ENCODE measurements around the gene OLFM4.

DNA sequence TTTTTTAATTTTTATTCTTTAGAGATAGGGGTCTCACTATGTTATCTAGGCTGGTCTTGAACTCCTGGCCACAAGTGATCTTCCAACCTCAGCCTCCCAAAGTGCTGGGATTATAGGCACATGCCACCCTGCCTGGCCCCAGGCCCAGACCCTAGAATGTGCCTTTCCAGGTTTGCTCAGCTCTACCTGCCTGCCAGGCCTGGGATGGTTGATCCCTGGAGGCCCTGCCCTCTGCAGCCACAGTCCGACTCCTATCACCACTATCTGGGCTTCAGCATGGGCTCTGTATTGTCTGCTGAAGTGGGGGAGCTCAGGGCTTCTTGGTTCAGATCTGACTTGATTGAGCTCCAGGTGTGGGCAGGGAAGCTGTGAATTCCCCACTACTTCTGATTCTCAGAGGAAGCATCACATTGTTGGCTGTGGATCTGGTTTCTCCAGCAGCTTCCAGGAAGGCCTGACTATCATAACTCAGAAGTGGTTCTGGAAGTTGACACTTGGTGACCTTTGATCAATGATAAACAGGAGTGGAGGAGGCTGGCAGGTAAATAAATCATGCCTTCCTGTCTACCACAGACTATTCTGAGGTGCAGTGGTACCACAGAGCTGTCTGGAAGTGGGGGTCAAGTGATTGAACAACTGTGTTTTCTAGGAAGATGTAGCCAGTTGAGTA lies 71.9 kb downstream of the OLFM4 start:
- TF ChIP-seq ZNF510 (tag by site-specific recombination; IDR thresholded peaks at IDR 0.05; ENCODE audit: insufficient replicate concordance) (no peak), ZNF677 (tag by site-specific recombination; IDR thresholded peaks at IDR 0.05) (no peak)
- TF ChIP-seq, protein P1, sequence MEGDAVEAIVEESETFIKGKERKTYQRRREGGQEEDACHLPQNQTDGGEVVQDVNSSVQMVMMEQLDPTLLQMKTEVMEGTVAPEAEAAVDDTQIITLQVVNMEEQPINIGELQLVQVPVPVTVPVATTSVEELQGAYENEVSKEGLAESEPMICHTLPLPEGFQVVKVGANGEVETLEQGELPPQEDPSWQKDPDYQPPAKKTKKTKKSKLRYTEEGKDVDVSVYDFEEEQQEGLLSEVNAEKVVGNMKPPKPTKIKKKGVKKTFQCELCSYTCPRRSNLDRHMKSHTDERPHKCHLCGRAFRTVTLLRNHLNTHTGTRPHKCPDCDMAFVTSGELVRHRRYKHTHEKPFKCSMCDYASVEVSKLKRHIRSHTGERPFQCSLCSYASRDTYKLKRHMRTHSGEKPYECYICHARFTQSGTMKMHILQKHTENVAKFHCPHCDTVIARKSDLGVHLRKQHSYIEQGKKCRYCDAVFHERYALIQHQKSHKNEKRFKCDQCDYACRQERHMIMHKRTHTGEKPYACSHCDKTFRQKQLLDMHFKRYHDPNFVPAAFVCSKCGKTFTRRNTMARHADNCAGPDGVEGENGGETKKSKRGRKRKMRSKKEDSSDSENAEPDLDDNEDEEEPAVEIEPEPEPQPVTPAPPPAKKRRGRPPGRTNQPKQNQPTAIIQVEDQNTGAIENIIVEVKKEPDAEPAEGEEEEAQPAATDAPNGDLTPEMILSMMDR (tag by site-specific recombination; IDR thresholded peaks at IDR 0.05) = no peak
- TF ChIP-seq, protein P2, sequence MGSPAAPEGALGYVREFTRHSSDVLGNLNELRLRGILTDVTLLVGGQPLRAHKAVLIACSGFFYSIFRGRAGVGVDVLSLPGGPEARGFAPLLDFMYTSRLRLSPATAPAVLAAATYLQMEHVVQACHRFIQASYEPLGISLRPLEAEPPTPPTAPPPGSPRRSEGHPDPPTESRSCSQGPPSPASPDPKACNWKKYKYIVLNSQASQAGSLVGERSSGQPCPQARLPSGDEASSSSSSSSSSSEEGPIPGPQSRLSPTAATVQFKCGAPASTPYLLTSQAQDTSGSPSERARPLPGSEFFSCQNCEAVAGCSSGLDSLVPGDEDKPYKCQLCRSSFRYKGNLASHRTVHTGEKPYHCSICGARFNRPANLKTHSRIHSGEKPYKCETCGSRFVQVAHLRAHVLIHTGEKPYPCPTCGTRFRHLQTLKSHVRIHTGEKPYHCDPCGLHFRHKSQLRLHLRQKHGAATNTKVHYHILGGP (tag by site-specific recombination; IDR thresholded peaks at IDR 0.05) = no peak
- TF ChIP-seq, protein P3, sequence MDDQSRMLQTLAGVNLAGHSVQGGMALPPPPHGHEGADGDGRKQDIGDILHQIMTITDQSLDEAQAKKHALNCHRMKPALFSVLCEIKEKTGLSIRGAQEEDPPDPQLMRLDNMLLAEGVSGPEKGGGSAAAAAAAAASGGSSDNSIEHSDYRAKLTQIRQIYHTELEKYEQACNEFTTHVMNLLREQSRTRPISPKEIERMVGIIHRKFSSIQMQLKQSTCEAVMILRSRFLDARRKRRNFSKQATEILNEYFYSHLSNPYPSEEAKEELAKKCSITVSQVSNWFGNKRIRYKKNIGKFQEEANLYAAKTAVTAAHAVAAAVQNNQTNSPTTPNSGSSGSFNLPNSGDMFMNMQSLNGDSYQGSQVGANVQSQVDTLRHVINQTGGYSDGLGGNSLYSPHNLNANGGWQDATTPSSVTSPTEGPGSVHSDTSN (CRISPR knock-in tag; IDR thresholded peaks at IDR 0.05) = no peak

All from HEK293 (cell line).